KG1 (cell line): ENCODE data around the gene TNS1.

ENCODE experiments used
- DNase-seq: peaks from one replicate; lab custom pipeline; 2025; lab: John Stamatoyannopoulos, UW

Gene TNS1

GRCh38 chr2:217912098-217913024 is 90.4 kb downstream of the TNS1 start:
- no peak for DNase-seq

- DNase-seq: no peak
These were observed 91.3 kb downstream of the TNS1 start for GRCh38 chr2:217911283-217912097.

DNA sequence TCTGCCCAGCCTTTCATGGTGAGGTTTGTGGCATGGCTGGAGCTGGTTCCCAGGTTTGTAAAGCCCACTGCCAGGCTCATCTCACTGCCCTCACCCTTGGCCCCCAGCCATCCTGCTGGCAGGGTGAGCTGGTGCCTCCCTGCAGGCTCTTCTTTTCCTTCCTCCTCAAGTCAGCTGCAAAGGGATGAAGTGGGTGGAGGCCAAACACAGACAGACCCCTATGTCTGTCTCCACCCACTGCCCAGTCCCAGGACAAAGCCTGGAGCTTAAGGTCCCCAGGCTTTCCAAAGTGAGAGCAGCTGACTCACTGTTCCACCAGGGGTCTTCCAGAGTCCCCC is 92.0 kb downstream of the TNS1 start:
- no peak for DNase-seq

GRCh38 chr2:217909156-217909820 is 93.5 kb downstream of the TNS1 start:
- no peak for DNase-seq

DNA sequence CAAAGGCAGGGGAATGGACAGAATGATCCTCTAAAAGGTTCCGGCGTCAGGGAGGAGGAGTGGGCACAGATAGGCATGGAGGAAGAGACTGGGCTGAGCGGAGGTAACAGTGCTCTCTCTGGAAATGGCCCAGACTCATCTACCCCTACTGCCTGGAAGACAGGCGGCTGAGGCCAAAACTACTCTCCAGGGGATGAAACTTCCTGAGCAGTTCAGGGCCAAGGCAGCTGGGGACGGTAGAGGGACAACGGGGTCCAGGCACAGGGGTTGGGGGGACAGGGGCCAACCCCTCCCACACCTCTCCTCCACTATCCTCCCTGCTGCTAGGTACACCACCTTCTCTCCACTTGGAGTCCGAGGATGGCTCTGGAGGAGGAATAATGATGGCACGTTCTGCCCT is 94.3 kb downstream of the TNS1 start:
- no peak for DNase-seq

- no peak for DNase-seq
These were observed 95.5 kb downstream of the TNS1 start for GRCh38 chr2:217907266-217907665.

DNA sequence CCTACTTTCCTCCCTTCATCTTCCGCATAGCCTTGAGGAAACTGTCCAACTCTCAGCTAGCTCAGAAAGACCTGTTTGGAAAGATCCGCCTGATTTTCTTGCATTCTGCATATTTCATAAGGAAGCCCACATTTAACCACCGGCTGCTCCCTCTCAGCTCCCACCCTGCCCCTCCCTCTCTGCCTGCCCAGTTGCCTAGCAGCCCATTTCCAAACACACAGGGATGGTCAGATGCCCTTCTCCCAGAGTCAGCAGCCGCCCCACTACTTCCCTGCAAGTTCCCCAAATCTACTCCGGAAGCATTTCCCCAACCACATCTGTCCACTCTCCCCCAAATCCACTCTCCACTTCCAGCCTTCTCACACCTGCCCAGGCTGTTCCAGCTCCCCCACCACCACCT is 96.0 kb downstream of the TNS1 start:
- DNase-seq: no peak

- DNase-seq: no peak
These were observed 96.9 kb downstream of the TNS1 start for GRCh38 chr2:217905896-217906295.

GRCh38 chr2:217905395-217905794 is 97.4 kb downstream of the TNS1 start:
- DNase-seq: no peak

DNA sequence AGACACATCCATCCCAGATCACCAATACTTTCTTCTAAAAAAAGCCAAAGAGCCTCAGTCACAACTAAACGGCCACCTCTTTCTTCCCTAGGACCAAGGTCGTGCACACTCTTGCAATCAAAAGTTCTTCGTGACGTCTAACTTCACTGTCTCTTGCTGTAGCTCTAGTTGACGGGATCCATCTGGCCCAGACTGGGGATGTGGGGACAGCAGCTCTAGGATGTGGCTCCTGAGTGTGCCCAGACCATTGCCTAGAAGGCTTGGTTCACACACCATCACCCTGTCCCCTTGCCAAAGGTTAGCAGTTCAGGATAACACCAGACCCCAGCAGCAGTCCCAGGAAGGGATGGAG is 98.2 kb downstream of the TNS1 start:
- no peak for DNase-seq

DNA sequence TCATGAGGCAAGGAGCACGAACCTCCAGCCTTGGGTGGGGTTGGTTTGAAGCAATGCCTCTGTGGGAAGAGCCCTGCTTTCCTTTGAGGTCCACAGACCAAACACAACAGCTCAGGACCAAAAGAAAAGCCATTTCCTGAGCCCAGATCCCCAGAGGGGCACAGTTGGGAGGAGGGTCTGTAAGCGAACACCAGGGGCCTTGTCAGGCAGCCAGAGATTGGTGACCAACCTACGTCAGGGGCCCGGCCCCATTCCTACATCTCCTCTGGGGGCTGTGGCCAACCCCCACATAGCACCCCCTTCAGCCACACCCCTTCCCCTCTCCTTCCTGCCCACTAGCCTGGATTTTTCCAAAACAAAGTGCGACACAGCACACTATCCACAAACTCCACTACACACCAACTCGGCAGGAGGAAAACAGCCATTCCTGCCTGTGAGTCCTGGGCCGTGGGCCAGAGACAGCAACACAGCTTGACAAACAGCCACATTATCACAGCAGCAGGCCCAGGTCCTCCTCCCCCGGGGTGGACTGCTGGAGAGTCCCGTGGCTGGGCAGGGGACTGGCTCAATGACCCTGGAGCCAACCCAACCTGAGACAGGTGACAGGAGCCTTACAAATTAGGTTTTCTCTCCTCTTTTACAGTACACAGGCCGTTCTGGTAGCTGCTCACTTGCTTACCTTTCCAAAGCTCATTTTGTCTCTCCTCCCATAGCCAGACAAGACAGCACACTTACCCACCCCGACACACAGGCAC is 98.8 kb downstream of the TNS1 start:
- no peak for DNase-seq

DNA sequence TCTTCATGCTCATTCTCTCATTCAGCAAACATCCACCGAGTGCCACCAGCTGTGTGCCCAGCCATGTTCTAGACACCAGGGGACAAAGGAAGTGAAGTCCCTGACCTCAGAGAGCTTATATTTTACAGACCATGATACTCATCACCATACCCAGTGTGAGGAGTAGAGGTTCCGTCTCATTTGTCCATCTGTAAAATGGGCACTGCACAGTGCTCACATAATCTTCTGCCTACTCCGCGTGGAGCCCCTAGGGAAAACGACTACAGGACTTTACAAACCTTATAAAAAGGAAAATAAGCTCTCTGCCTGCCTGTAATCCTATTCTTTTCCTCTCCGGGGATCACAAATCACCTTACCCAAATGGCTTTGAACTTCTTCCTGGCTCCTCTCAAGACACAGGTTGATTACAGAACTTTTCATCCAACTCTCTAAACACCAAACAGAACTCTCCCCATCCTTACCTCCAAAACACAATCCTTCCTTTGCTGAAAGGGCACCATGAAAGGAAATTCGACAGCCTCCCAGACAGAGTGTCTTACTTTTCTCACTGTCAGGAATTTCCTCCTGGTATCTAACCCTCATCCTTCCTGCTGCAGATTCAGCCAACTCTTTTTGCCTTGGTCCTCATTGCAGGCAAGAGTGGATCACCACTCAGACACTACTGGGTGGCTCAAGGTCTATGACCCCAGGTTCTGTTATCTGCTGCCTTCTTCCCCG is 99.5 kb downstream of the TNS1 start:
- DNase-seq: no peak

- DNase-seq: no peak
These were observed 100.2 kb downstream of the TNS1 start for GRCh38 chr2:217902379-217903141.

- no peak for DNase-seq
These were observed 100.9 kb downstream of the TNS1 start for GRCh38 chr2:217901835-217902378.

DNA sequence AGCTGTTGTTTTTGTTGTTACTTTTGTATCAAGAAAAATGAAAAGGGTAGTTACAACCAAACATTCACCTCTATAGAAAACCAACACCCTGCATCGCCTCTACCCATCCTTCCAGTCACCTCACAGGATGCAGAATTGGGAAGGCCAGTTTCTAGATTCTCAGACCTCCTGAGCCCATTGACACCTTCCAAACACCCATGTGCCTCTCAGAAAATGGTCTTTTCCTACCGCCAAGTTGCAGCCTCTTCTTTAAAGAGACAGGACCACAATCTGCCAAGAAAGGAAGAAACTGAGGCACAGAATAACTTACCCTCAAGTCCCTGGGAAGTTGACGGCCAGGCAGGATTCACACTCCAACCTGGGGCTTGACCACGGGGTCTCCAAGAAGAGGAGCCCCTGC is 101.4 kb downstream of the TNS1 start:
- DNase-seq: no peak

DNA sequence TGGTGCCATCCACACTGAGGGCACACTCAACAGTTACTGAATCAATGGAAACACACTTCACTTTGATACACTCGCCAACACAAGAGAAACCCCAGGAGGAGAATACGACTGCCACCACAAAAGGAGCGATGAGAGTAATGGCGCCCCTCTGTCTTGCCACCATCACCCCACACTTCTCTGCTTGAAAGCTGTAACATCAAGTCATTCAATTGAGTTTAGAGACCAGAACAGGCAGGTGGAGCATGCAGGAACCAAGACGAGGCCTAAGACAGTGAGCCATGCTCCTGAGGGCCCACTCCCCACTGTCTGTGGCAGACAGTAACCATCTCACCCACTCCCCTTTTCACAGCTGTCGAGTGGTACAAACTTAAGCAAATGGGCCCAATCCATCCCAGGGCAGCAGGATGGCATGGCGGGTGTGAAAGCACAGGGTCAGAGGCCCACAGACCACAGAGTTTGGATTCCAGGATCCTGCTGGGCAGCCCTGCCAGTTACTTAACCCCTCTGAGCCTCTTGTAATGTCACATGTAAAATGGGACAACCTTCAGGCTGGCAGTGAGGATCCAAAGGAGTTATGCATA is 101.9 kb downstream of the TNS1 start:
- no peak for DNase-seq

- DNase-seq: no peak
These were observed 102.6 kb downstream of the TNS1 start for GRCh38 chr2:217900010-217900779.

DNA sequence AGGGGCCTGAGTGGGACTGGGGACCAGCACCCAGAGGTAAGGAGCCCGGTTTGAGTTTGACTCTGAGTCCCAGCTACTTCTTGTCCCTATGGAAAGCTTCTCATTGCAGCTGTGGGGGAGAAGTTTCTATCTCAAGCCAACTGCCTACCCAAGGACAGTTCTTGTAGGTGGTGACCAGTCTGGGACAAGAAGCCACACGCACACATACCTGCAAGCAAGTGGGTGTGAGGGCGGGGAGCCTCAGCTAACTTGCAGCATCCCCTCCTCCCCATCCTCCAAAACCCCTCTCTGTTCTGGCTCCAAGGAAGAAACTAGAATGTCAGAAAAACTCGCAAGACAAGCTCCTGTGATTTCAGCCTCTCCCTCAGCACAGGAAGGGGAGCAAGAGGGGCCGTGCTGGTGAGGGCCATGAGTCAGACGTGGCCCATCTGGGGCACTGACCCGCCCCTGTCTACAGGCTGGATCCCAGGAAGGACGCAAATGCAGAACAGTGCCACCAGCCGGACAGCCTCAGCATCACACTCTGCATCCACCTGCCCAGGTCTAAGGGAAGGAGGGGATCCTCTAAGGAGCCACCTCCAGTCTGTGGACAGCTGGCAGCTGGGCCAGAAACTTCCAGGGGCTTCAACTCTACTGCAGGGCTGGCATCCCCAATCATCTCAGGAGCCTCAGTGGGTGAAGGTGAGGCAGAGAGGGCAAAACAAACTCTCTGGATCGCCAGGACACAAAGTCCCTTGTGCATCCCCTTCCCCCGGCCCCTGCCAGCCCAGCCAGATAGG is 103.4 kb downstream of the TNS1 start:
- DNase-seq: no peak
